ENCODE data around the gene SHISAL1.

The SHISAL1 gene

GRCh38 chr22:44277386-44278135 is 35.2 kb downstream of the SHISAL1 start:
- no peak for DNase-seq (ENCODE audit: low read depth)

- no peak for DNase-seq (ENCODE audit: low read depth)
These were observed 35.9 kb downstream of the SHISAL1 start for GRCh38 chr22:44276706-44277356.

GRCh38 chr22:44276041-44276440 is 36.7 kb downstream of the SHISAL1 start:
- DNase-seq (ENCODE audit: low read depth), result no peak

GRCh38 chr22:44275631-44275995 is 37.1 kb downstream of the SHISAL1 start:
- no peak for DNase-seq (ENCODE audit: low read depth)

- no peak for DNase-seq (ENCODE audit: low read depth)
These were observed 37.7 kb downstream of the SHISAL1 start for GRCh38 chr22:44274918-44275630.

GRCh38 chr22:44273175-44273574 is 39.6 kb downstream of the SHISAL1 start:
- no peak for DNase-seq (ENCODE audit: low read depth)

GRCh38 chr22:44272401-44272771 is 40.4 kb downstream of the SHISAL1 start:
- DNase-seq (ENCODE audit: low read depth), result no peak

GRCh38 chr22:44271732-44272400 is 40.9 kb downstream of the SHISAL1 start:
- DNase-seq (ENCODE audit: low read depth), result no peak

- no peak for DNase-seq (ENCODE audit: low read depth)
These were observed 41.7 kb downstream of the SHISAL1 start for GRCh38 chr22:44271010-44271500.

- DNase-seq (ENCODE audit: low read depth), result no peak
These were observed 42.2 kb downstream of the SHISAL1 start for GRCh38 chr22:44270556-44270880.

GRCh38 chr22:44269757-44270555 is 42.8 kb downstream of the SHISAL1 start:
- DNase-seq (ENCODE audit: low read depth), result no peak

GRCh38 chr22:44269117-44269498 is 43.6 kb downstream of the SHISAL1 start:
- DNase-seq (ENCODE audit: low read depth), result no peak

GRCh38 chr22:44268431-44269116 is 44.2 kb downstream of the SHISAL1 start:
- DNase-seq (ENCODE audit: low read depth), result no peak

- no peak for DNase-seq (ENCODE audit: low read depth)
These were observed 44.9 kb downstream of the SHISAL1 start for GRCh38 chr22:44267856-44268255.

- DNase-seq (ENCODE audit: low read depth), result no peak
These were observed 45.7 kb downstream of the SHISAL1 start for GRCh38 chr22:44266796-44267760.

- no peak for DNase-seq (ENCODE audit: low read depth)
These were observed 49.2 kb downstream of the SHISAL1 start for GRCh38 chr22:44263547-44263946.

- DNase-seq (ENCODE audit: low read depth), result no peak
These were observed 50.7 kb downstream of the SHISAL1 start for GRCh38 chr22:44261861-44262595.

- DNase-seq (ENCODE audit: low read depth), result no peak
These were observed 51.4 kb downstream of the SHISAL1 start for GRCh38 chr22:44261164-44261860.
